GM12892 (cell line): ENCODE data around the gene IBA57.

Source experiments
- DNase-seq: peaks from one replicate; pipeline ENCODE4 v3.0.0; 2011; ENCODE audit not compliant: insufficient read length
- FAIRE-seq: peaks from 2 replicates; lab custom pipeline; 2011; peaks lifted over from hg19 to GRCh38; lab: Jason Lieb, UNC
- POLR2A ChIP-seq: IDR thresholded peaks from 2 replicates; pipeline ENCODE4 v1.6.1; 2011; ENCODE audit warnings: low read depth, low read length, control low read depth
- POLR2AphosphoS5 ChIP-seq: IDR thresholded peaks from 2 replicates; pipeline ENCODE4 v1.6.1; 2011; ENCODE audit warnings: low read depth, low read length, control low read depth
- TAF1 ChIP-seq: IDR thresholded peaks from 2 replicates; pipeline ENCODE4 v1.6.1; 2011; ENCODE audit warnings: low read depth, mild to moderate bottlenecking, control low read depth, low read length, borderline replicate concordance

The IBA57 gene

DNA sequence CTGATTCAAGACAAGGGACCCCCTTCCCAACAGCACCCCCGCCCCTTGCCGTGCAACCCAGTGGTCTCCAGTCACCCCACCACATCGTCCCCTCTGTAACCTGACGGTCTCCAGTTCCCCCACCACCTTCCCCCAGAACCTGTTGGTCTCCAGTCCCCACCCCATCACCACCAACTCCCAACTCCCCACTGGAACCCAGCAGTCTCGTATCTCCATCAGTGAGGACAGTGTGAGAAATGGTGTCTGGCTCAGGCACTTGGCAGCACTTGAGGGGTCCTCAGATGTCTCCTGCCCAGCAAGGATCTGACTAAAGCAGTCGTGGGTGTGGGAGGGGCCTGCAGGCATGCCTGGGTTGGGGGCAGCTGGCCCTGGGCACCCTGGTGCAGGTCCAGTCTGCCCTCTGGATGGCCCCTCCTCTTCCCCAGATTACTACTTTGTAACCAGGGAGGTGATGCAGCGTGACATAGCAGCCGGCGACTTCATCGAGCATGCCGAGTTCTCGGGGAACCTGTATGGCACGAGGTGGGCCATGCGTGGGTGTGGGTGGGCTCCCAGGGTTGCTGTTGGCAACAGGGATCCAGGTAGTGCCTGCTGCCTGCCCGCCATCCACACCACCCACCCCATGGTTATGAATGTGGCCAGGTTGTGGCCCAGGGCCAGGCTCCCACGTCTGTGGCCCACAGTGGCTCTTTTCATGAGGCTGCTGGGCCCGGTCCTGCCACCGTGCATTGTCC, 19.0 kb upstream of the IBA57 start:
- FAIRE-seq, result no peak
- TF ChIP-seq POLR2AphosphoS5 (no peak), TAF1 (no peak), POLR2A (no peak)
- DNase-seq, result no peak

- no peak for DNase-seq
- no peak for TF ChIP-seq TAF1
- no peak for TF ChIP-seq POLR2AphosphoS5
- no peak for TF ChIP-seq POLR2A
- no peak for FAIRE-seq
Measured at GRCh38 chr1:228147151-228147693, 18.4 kb upstream of the IBA57 start.

DNA sequence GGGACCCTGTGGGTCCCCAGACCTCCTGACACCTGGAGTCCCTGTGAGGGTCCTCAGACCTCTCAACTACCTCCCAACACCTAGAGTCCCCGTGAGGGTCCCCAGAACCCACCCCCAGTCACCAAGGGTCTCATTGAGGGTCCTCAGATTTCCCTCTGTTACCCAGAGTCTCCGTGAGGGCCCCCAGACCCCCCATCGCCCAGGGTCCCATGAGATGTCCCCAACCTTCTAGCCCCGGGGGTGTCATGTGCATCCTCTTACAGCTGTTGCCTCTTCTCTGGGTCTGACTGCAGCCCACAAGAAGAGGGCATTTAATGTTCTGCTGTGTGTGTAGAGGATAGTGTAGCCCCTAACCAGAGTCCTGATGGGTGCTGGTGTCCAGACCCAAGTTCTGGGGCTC, 17.8 kb upstream of the IBA57 start:
- TF ChIP-seq POLR2AphosphoS5, result no peak
- no peak for TF ChIP-seq POLR2A
- TF ChIP-seq TAF1, result no peak
- FAIRE-seq, result no peak
- no peak for DNase-seq

- DNase-seq (no peak), FAIRE-seq (no peak)
- no peak for TF ChIP-seq POLR2AphosphoS5
- TF ChIP-seq TAF1, result no peak
- TF ChIP-seq POLR2A, result no peak
Measured at GRCh38 chr1:228148196-228148861, 17.3 kb upstream of the IBA57 start.

GRCh38 chr1:228148935-228149405, 16.6 kb upstream of the IBA57 start:
- TF ChIP-seq TAF1 (no peak), POLR2A (no peak)
- FAIRE-seq (no peak), DNase-seq (no peak)

GRCh38 chr1:228149406-228150119, 16.0 kb upstream of the IBA57 start, which contains the start of gene GJC2:
GJC2 (plus strand) TSS chr1:228149930; CDS start chr1:228157759, 7,829 bp downstream.
- no peak for FAIRE-seq
- DNase-seq, result no peak
- TF ChIP-seq POLR2AphosphoS5 (no peak), POLR2A (no peak; the same call in 1 of the 2 replicates), TAF1 (no peak)

GRCh38 chr1:228150120-228150460, 15.5 kb upstream of the IBA57 start:
- FAIRE-seq, result no peak
- no peak for DNase-seq
- TF ChIP-seq TAF1 (no peak), POLR2A (no peak), POLR2AphosphoS5 (no peak; the same call in 1 of the 2 replicates)

DNA sequence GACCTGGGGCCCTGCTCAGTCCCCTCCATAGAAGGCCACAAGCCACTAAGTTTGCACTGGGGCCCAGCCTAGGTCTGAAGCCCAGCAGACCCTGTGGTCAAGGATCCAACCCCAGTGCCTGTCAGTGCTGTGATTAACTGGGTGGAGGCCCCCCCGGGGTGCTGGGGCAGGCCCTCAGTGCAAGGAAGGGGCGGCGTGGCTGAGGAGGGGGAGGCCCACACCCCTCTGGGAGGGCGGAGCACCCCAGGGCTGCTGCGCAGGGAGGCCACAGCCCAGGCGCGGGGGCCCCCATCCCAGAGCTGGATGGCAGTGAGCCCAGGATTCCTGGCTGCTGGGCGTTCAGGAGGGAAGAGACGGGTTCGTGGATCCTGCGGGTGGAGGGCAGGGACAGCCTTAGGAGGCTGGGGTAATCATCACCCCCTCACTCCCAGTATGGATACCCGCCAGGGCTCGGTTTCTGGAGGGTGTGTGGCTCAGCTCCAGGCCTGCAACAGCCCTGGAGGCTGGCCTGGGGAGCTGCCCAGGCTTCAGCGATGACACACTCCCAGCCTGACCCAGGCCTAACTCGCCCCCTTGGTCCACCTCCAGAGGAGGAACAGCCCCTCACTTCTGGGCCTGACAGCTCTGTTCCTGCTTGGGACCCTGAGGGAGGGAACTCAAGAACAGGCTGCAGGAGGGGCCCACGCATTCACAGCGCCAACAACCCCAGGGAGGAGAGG, 15.0 kb upstream of the IBA57 start:
- FAIRE-seq (no peak), DNase-seq (no peak)
- TF ChIP-seq POLR2AphosphoS5, result no peak
- no peak for TF ChIP-seq TAF1
- TF ChIP-seq POLR2A, result no peak

- DNase-seq (no peak), FAIRE-seq (no peak)
- TF ChIP-seq POLR2A (no peak), TAF1 (no peak), POLR2AphosphoS5 (no peak)
Measured at GRCh38 chr1:228151180-228151925, 14.3 kb upstream of the IBA57 start.

DNA sequence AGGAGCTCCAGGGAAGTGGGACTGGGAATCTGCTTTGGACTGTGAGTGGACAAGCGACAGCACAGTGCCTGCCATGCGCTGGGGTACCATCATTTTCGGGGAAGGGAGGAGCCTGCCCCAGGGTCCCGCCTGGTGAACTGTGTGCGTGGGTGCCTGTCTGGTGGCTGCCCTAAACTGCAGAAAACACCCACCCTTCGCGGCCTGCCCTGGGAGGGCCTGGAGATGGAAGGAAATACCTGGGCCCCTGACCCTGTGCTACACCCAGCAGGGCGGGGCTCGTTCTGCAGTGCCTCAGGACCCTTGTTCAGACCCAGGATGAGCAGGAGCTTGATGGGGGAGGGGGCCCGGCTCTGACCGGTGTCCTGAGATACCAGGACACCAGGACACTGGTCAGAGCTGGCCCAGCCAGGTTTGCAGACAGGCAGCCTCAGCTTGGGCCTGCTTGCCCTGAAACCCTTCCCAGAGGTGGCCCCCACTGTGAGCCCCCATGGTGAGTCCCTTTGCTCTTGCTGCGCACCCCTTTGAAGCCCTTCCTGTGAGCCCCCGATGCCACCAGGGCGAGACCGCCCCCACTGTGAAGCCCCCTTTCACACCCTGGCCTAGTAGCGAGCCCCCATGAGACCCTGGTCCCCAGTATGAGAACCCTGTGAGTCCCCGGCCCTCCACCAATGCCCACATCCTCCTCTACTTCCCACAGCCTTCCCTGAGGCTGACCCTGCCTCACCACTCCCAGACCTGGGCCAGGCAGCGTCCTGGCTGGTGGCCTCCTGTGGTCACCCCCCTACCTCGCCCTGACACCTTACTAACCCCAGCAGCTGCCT, 13.3 kb upstream of the IBA57 start:
- no peak for TF ChIP-seq TAF1
- no peak for TF ChIP-seq POLR2AphosphoS5
- TF ChIP-seq POLR2A, result no peak
- FAIRE-seq (no peak), DNase-seq (no peak)

GRCh38 chr1:228152918-228153258, 12.7 kb upstream of the IBA57 start:
- DNase-seq, result no peak
- no peak for FAIRE-seq
- TF ChIP-seq POLR2A, result no peak
- no peak for TF ChIP-seq TAF1
- no peak for TF ChIP-seq POLR2AphosphoS5
